Measurements from ENCODE around the gene APOC4. TPM values are rescaled to one million over a fixed set of nuclear protein-coding genes. Genes with fewer than 3 reads are reported as not detected.

APOC4 gene
- total and polyA plus RNA-seq, 2 experiments from 2014 or later: not detected

DNA sequence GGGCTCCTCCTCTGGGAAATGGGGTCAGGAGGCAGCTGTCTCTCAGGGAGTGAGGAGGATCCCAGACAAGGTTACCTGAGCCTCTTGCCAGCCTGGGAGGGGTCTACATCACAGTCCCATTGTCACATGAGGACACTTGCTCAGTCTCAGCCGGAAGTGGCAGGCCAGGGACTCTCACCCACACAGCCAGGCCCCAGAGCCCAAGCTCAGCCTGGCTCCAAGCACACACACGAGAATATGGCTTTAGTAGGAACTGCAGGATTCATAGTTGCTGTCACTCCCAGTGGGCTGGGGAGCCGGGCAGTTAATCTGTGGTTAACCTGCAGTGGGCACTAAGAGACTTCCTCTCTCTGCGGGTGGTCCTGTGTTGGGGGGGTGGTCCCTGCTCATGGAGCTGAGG lies 43.4 kb downstream of the APOC4 start:
- Histone ChIP-seq H3K4me2 (ENCODE audit: unreplicated experiment) (no peak overlapping the region), H3F3A (ENCODE audit: insufficient read depth) (no peaks in the 10 kb centered on the region), H3K9me2 (ENCODE audit: insufficient read depth) (no peaks in the 10 kb centered on the region), H2AFZ (no peak overlapping the region), H4K20me1 (ENCODE audit: insufficient read depth) (no peaks in the 10 kb centered on the region), H3K36me3 (ENCODE audit: low read depth) (no peaks in the 10 kb centered on the region; the same call in 1 of the 2 replicates), H3K79me2 (ENCODE audit: insufficient read depth) (no peaks in the 10 kb centered on the region), H3K27ac (no peak overlapping the region), H3K27me3 (replicated peaks; ENCODE audit: insufficient read depth) (no peaks in the 10 kb centered on the region), H3K9ac (no peak overlapping the region), H3K4me3 (no peak overlapping the region), H3K9me3 (ENCODE audit: low read depth) (no peaks in the 10 kb centered on the region), H3K4me1 (ENCODE audit: insufficient read depth) (no peaks in the 10 kb centered on the region)
- TF ChIP-seq EZH2 (IDR thresholded peaks at IDR 0.05; ENCODE audit: insufficient read depth, poor library complexity, severe bottlenecking) (no peak), EZH2phosphoT487 (IDR thresholded peaks at IDR 0.05; ENCODE audit: insufficient read depth, low read depth) (no peak)
- no peak for DNase-seq
- in situ Hi-C loops (cut with MboI): no loop called here
- 84 to 90% methylated on average over 4 of the region's 4 CpGs for WGBS, 2 experiments (ENCODE audit: low coverage in 1 of 2, low lambda C conversion rate in 2 of 2, missing lambda C conversion rate in 2 of 2)

DNA sequence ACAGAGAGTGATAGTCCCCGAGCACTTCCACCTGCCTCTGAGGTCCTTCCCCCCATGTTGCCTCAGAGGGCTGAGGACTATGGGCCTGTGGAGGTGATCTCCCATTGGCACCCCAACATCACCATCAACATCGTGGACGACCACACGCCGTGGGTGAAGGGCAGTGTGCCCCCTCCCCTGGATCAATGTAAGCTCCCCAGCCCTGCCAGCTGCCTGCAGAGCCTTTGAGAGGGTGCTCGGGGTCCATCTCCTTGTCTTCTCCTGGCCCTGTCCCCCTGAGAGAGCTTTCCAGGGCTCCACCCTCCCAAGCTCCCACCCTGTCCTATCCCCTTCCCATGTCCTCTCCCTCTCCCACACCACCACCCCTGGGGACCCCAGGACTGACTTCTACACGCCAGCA lies 44.4 kb downstream of the APOC4 start:
- in situ Hi-C loops (cut with MboI): no loop called here
- no peak overlapping the region for H3K4me3 ChIP-seq
- H3K27ac ChIP-seq: no peak overlapping the region
- no peak overlapping the region for H3K9ac ChIP-seq
- no peaks in the 10 kb centered on the region for H4K20me1 ChIP-seq (ENCODE audit: insufficient read depth)
- H3K27me3 ChIP-seq (replicated peaks; ENCODE audit: insufficient read depth): no peaks in the 10 kb centered on the region
- no peaks in the 10 kb centered on the region for H3K4me1 ChIP-seq (ENCODE audit: insufficient read depth)
- H2AFZ ChIP-seq: no peak overlapping the region
- H3F3A ChIP-seq (ENCODE audit: insufficient read depth): no peaks in the 10 kb centered on the region
- no peaks in the 10 kb centered on the region for H3K9me3 ChIP-seq (ENCODE audit: low read depth)
- no peaks in the 10 kb centered on the region for H3K9me2 ChIP-seq (ENCODE audit: insufficient read depth)
- H3K79me2 ChIP-seq (ENCODE audit: insufficient read depth): no peaks in the 10 kb centered on the region
- 82 to 85% methylated on average over 7 of the region's 7 CpGs for WGBS, 2 experiments (ENCODE audit: low coverage in 1 of 2, low lambda C conversion rate in 2 of 2, missing lambda C conversion rate in 2 of 2)
- DNase-seq: no peak
- no peak for TF ChIP-seq EZH2phosphoT487 (IDR thresholded peaks at IDR 0.05; ENCODE audit: insufficient read depth, low read depth)
- no peak for TF ChIP-seq EZH2 (IDR thresholded peaks at IDR 0.05; ENCODE audit: insufficient read depth, poor library complexity, severe bottlenecking)
- H3K4me2 ChIP-seq (ENCODE audit: unreplicated experiment): no peak overlapping the region
- H3K36me3 ChIP-seq (ENCODE audit: low read depth): no peaks in the 10 kb centered on the region; the same call in 1 of the 2 replicates

DNA sequence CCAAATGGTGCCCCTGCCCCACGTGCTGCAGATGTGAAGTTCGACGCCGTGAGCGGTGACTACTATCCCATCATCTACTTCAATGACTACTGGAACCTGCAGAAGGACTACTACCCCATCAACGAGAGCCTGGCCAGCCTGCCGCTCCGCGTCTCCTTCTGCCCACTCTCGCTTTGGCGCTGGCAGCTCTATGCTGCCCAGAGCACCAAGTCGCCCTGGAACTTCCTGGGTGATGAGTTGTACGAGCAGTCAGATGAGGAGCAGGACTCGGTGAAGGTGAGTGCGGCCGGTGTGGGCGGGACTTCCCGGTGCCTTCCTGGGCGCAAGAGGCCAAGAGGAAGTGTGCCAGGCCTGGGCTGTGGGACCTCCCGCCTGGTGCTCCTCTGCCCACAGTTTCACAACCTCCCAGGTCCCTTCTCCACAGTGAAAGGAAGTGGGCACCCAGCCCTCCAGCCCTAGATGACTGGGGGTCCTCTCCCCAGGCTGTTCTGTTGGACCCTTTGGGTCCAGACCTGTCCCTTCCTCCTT lies 45.2 kb downstream of the APOC4 start:
- WGBS, 2 experiments (ENCODE audit: low coverage in 1 of 2, low lambda C conversion rate in 2 of 2, missing lambda C conversion rate in 2 of 2): 88 to 91% methylated on average over 16 to 20 of the region's 20 CpGs
- H3K4me1 ChIP-seq (ENCODE audit: insufficient read depth): no peaks in the 10 kb centered on the region
- in situ Hi-C loops (cut with MboI): no loop called here
- TF ChIP-seq EZH2 (IDR thresholded peaks at IDR 0.05; ENCODE audit: insufficient read depth, poor library complexity, severe bottlenecking) (no peak), EZH2phosphoT487 (IDR thresholded peaks at IDR 0.05; ENCODE audit: insufficient read depth, low read depth) (no peak)
- no peaks in the 10 kb centered on the region for H3K9me2 ChIP-seq (ENCODE audit: insufficient read depth)
- H3F3A ChIP-seq (ENCODE audit: insufficient read depth): no peaks in the 10 kb centered on the region
- no peak overlapping the region for H3K27ac ChIP-seq
- H3K27me3 ChIP-seq (replicated peaks; ENCODE audit: insufficient read depth): no peaks in the 10 kb centered on the region
- H3K4me2 ChIP-seq (ENCODE audit: unreplicated experiment): no peak overlapping the region
- H3K4me3 ChIP-seq: no peak overlapping the region
- no peaks in the 10 kb centered on the region for H3K79me2 ChIP-seq (ENCODE audit: insufficient read depth)
- H3K9me3 ChIP-seq (ENCODE audit: low read depth): no peaks in the 10 kb centered on the region
- H4K20me1 ChIP-seq (ENCODE audit: insufficient read depth): no peaks in the 10 kb centered on the region
- H2AFZ ChIP-seq: no peak overlapping the region
- DNase-seq: no peak
- no peaks in the 10 kb centered on the region; the same call in 1 of the 2 replicates for H3K36me3 ChIP-seq (ENCODE audit: low read depth)
- H3K9ac ChIP-seq: no peak overlapping the region

DNA sequence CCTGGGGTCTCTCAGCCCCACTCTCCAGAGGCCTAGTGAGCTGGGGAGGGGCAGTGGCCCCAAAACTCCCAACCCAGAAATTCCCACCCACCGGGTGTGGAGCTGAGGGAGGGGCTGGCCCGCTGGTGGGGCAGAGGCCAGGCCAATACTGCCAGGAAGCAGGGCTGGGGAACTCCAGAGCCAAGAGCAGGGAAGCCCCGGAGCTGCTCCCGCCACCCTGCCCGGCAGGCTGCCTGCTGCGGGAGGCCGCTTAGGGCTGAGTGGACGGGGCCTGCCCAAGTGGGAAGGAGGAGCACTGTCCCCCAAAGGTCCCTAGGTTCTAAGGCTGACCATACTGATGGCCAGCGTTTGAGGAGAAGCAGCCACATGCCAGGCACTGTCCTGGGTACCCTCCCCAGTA lies 46.2 kb downstream of the APOC4 start:
- 64 to 72% methylated on average over 9 of the region's 9 CpGs for WGBS, 2 experiments (ENCODE audit: low coverage in 1 of 2, low lambda C conversion rate in 2 of 2, missing lambda C conversion rate in 2 of 2)
- Histone ChIP-seq H3K9me3 (ENCODE audit: low read depth) (no peaks in the 10 kb centered on the region), H2AFZ (no peak overlapping the region), H3K9me2 (ENCODE audit: insufficient read depth) (no peaks in the 10 kb centered on the region), H3K4me3 (no peak overlapping the region), H3K4me1 (ENCODE audit: insufficient read depth) (no peaks in the 10 kb centered on the region), H4K20me1 (ENCODE audit: insufficient read depth) (no peaks in the 10 kb centered on the region), H3K27ac (no peak overlapping the region), H3K9ac (no peak overlapping the region), H3K4me2 (ENCODE audit: unreplicated experiment) (no peak overlapping the region), H3F3A (ENCODE audit: insufficient read depth) (no peaks in the 10 kb centered on the region), H3K27me3 (replicated peaks; ENCODE audit: insufficient read depth) (no peaks in the 10 kb centered on the region), H3K36me3 (ENCODE audit: low read depth) (no peaks in the 10 kb centered on the region; the same call in 1 of the 2 replicates), H3K79me2 (ENCODE audit: insufficient read depth) (no peaks in the 10 kb centered on the region)
- no peak for DNase-seq
- TF ChIP-seq EZH2 (IDR thresholded peaks at IDR 0.05; ENCODE audit: insufficient read depth, poor library complexity, severe bottlenecking) (no peak), EZH2phosphoT487 (IDR thresholded peaks at IDR 0.05; ENCODE audit: insufficient read depth, low read depth) (no peak)
- in situ Hi-C loops (cut with MboI): no loop called here
